T-helper 17 cell (primary cell): ENCODE measurements around the gene PDGFA. TPM values are rescaled to one million over a fixed set of nuclear protein-coding genes. Genes with fewer than 3 reads are reported as not detected.
"Not testable (repeated sequence)": the region's sequence is repeated elsewhere in the genome, so short reads cannot be mapped to it uniquely, and the experiment has no call there.

Experiments
- ATAC-seq: fragments of 150-1000 bp; cut with Tn5 transposase; 2 replicates; pipeline ENCODE4 v1.10.0; 2021; ENCODE audit warnings: mild to moderate bottlenecking, moderate library complexity
- DNase-seq, 3 donors: peaks; one replicate each; pipeline versions ENCODE4 v3.0.0 to v3.0.0-alpha.2; 2020 to 2021
- H3K9me3 ChIP-seq: one replicate; pipeline ENCODE4 v1.7.0; 2013; ENCODE audit warnings: low read length, mild to moderate bottlenecking; ENCODE audit not compliant: control insufficient read depth, poor library complexity, severe bottlenecking
- H3K27ac Mint-ChIP-seq: one replicate; pipeline ENCODE4 v1.8.0; 2022; ENCODE audit warnings: mild to moderate bottlenecking, moderate library complexity, mixed read lengths
- H3K27me3 Mint-ChIP-seq: one replicate; pipeline ENCODE4 v1.8.0; 2022; ENCODE audit warnings: mixed read lengths
- H3K36me3 Mint-ChIP-seq: one replicate; pipeline ENCODE4 v1.8.0; 2022; ENCODE audit warnings: low read depth, mixed read lengths
- H3K4me1 Mint-ChIP-seq: one replicate; pipeline ENCODE4 v1.8.0; 2022; ENCODE audit warnings: mild to moderate bottlenecking, mixed read lengths
- H3K4me3 Mint-ChIP-seq: one replicate; pipeline ENCODE4 v1.8.0; 2022; ENCODE audit warnings: mild to moderate bottlenecking, moderate library complexity, mixed read lengths
- total RNA-seq, 4 donors: library from RNA in 2 of 4; stranded (reverse) in 2 of 4; gene quantifications; one replicate each; pipeline ENCODE4 v1.2.3 and lab custom pipeline; 2022 to 2026

Gene PDGFA
- total RNA-seq, 2 donors from 2014 or later: 2.0 to 20.2 TPM

DNA sequence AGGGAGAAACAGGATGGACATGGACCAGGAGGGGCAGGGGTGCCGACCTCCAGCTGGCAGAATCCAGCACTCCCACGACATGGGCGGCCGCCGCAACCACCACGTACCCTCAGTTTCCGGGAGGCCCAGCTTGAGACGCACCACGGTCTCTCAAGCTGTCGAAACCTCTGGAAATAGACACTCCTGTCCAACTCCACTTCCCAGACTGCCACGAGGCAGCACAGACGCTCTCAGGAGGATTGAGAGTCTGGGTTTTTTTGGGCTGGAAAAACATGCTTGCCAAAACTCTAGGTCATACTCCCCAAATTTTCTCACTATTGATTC is 37.9 kb upstream of the PDGFA start:
- Mint-ChIP-seq H3K36me3 (no peaks in the 10 kb centered on the region), H3K27me3 (no peaks in the 10 kb centered on the region), H3K27ac (no peak overlapping the region), H3K4me1 (no peaks in the 10 kb centered on the region), H3K4me3 (no peak overlapping the region)
- no peaks in the 10 kb centered on the region for H3K9me3 ChIP-seq
- ATAC-seq (no peak), DNase-seq (no peak)

DNA sequence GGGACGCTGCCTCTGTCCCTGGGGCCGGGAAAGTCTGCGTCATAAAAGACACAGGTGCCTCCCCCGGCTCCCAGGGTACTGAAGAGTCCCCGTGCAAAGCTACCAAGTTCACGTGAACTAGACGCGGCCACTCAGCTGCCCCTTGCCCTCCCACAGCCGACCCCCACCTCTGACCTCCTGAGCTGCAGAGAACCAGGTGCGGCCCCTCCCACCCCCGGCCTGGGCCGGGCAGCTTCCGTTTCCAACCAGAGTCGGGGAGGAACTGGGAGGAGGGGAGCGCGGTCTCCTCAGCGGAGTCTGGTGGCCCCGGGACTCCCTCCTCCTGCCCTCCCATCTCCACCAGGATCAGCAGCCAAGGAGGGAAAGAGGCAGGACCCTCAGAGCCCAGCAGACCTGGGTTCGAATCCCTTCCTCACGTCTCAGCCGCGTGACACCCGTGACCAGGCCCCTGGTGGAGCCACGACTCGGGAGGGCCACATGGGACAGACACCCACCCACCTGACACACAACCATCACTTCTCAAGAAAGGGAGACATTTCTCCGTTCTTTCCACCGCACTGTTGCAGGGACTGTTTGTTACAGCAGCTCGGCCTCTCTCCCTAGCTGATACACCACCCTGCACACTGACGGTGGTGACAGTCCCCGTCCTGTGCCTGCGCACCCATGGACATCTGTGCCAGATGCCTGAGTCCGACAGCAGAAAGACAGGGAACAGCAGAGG is 37.4 kb upstream of the PDGFA start:
- H3K9me3 ChIP-seq: no peaks in the 10 kb centered on the region
- no peaks in the 10 kb centered on the region for H3K36me3 Mint-ChIP-seq
- DNase-seq (no peak), ATAC-seq (no peak)
- no peaks in the 10 kb centered on the region for H3K27me3 Mint-ChIP-seq
- H3K4me1 Mint-ChIP-seq: no peaks in the 10 kb centered on the region
- no peak overlapping the region for H3K27ac Mint-ChIP-seq
- H3K4me3 Mint-ChIP-seq: no peak overlapping the region

DNA sequence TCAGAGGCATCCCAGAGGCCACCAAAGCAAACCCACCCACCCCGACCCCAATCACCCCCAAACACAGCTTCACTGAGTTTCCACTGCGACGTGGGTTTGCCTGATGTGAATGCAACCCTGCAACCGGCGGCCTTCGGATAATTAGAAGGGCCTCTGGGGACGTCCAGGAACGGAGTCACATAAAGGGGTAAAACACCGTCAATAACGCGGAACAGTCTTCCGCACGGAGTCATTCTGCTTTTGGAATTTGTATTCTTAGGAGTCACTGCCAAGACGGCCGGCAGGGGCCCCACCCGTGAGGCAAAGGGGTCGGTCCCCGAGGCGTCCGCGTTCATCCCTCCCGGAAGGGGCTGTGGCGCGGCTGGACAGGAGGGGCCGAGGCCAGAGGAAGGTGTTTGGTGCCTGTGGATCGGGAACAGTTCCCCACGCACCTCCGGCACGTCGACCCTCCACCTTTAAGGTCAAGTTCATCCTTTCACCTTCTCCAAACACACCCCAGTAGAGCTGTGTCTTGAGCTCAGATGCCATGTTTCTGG is 36.7 kb upstream of the PDGFA start:
- no peak for DNase-seq
- no peak for ATAC-seq
- H3K36me3 Mint-ChIP-seq: no peaks in the 10 kb centered on the region
- H3K9me3 ChIP-seq: no peaks in the 10 kb centered on the region
- H3K4me3 Mint-ChIP-seq: no peak overlapping the region
- no peak overlapping the region for H3K27ac Mint-ChIP-seq
- no peaks in the 10 kb centered on the region for H3K4me1 Mint-ChIP-seq
- no peaks in the 10 kb centered on the region for H3K27me3 Mint-ChIP-seq

DNA sequence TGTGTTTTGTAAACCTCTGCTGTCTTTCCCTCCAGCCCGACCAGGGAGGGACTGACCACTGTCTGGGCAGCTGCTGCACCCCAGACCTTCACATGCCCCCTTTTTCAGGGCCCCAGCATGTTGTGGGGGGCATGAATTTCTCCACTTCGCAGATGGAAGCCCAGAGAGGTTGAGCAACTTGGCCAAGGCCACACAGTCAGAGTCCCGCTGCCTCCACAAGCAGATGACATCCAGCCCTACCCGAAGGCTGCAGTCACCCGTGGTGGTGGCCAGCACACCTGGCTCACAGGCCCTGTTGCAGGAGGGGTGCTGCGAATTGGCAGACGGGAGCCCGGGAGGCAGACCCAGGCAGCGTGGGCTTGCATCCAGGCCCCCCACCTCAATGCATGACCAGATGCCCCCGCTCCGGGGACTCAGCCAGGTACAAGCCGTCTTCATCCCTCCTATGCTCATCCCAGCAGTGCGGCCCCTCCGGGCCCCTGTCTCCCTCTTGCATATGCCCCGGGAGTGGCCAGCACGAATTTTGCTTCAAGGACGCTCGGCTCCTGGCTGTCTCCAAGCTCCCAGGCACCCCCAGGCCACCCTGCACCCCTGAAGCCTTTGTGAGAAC is 36.0 kb upstream of the PDGFA start:
- H3K4me3 Mint-ChIP-seq: no peak overlapping the region
- no peak overlapping the region for H3K27ac Mint-ChIP-seq
- ATAC-seq (no peak), DNase-seq (no peak)
- H3K36me3 Mint-ChIP-seq: no peaks in the 10 kb centered on the region
- H3K27me3 Mint-ChIP-seq: no peaks in the 10 kb centered on the region
- H3K4me1 Mint-ChIP-seq: no peaks in the 10 kb centered on the region
- no peaks in the 10 kb centered on the region for H3K9me3 ChIP-seq

DNA sequence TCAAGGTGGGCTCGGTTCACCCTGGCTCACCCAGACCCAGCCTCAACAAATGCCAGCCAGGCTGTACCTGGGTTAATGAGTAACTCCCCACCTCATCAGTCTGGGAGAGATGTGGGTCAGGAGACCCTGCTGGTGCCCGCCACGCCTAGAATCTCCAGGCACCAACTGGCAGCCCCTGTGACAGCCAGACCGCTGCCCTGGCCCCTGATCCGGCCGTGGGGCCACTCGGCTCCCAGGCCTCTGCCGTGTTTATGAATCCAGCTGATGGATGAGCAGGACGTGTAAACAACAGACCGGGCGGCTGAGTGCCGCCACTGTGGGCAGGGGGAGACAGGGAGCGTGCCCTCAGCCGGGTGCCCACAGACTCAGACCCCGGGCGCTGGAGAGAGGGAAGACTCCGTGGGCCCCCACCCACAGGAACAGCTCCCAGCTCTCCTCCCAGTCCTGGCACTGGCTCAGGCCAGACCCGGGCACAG is 34.0 kb upstream of the PDGFA start:
- no peak for DNase-seq
- H3K4me1 Mint-ChIP-seq: no peaks in the 10 kb centered on the region
- no peak overlapping the region for H3K4me3 Mint-ChIP-seq
- no peak overlapping the region for H3K27ac Mint-ChIP-seq
- H3K27me3 Mint-ChIP-seq: no peaks in the 10 kb centered on the region
- ATAC-seq: no peak
- no peaks in the 10 kb centered on the region for H3K9me3 ChIP-seq
- no peaks in the 10 kb centered on the region for H3K36me3 Mint-ChIP-seq

DNA sequence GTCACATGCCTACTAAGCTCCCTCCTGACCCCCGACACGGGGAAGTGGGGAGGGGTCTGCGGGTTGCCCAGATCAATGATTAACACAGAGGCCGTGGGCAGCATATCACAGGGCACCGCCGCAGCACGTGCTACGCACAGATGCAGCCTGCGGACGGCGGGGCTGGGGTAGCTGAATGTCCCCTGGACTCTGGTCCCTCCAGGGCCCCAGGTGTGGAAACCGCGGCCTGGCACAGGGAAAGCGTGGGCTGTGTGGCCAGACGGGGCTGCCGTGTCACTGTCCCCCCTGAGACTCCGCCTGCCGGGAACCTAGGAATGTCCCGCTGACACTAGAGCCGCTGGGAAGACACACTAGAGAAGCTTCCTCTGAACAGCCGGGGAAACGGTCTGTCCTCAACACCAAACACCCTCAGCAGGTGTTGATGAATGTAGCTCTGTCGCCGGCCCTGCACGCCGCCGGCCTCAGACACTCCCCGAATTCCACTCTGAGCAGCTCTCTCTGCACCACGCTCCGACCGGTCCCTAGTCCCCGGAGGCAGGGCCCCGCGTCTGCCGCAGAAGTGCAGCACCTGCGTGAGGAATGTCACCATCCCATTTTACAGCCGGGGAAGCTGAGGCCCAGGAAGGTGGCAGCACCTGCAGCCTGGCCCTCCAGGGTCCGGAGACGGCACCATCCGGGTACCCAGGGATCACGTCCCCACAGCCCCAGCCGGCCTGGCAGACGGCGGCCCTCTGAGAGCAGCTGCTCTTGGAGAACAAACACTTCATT is 33.4 kb upstream of the PDGFA start:
- H3K9me3 ChIP-seq: no peaks in the 10 kb centered on the region

DNA sequence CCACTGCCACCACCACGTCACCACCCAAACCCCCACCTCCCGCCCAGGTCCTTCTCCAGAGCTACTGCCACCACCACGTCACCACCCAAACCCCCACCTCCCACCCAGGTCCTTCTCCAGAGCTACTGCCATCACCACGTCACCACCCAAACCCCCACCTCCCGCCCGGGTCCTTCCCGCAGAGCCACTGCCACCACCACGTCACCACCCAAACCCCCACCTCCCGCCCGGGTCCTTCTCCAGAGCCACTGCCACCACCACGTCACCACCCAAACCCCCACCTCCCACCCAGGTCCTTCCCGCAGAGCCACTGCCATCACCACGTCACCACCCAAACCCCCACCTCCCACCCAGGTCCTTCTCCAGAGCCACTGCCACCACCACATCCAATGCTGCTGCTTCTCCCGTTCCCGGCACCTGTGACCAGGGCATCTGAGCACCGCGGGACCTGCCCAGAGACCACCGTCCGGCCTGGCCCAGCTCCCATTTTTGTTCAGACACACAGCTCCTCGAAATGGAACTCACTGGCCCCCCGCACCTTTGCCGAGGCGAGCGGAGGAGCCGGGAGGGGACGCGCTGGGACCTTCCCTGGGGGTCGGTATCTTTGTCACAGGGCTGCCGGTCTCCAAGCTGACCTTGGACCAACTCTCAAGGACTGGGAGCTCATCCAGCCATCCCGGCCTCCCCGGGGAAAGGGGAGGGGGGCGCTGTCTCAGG is 32.7 kb upstream of the PDGFA start:
- H3K27me3 Mint-ChIP-seq, H3K9me3 ChIP-seq, H3K36me3 Mint-ChIP-seq, DNase-seq, H3K27ac Mint-ChIP-seq, H3K4me1 Mint-ChIP-seq, ATAC-seq, H3K4me3 Mint-ChIP-seq: not testable (repeated sequence)

More for the DNA sequence above, 33.4 kb upstream of the PDGFA start:
- ATAC-seq (no peak), DNase-seq (no peak)
- Mint-ChIP-seq H3K27ac (no peak overlapping the region), H3K4me3 (no peak overlapping the region), H3K4me1 (no peaks in the 10 kb centered on the region), H3K27me3 (no peaks in the 10 kb centered on the region), H3K36me3 (no peaks in the 10 kb centered on the region)

DNA sequence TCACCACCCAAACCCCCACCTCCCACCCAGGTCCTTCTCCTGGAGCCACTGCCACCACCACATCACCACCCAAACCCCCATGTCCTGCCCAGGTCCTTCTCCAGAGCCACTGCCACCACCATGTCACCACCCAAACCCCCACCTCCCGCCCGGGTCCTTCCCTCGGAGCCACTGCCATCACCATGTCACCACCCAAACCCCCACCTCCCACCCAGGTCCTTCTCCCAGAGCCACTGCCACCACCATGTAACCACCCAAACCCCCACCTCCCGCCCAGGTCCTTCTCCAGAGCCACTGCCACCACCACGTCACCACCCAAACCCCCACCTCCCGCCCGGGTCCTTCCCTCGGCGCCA is 31.9 kb upstream of the PDGFA start:
- H3K9me3 ChIP-seq, ATAC-seq, H3K36me3 Mint-ChIP-seq, H3K4me1 Mint-ChIP-seq, H3K27ac Mint-ChIP-seq, H3K27me3 Mint-ChIP-seq, H3K4me3 Mint-ChIP-seq, DNase-seq: not testable (repeated sequence)

DNA sequence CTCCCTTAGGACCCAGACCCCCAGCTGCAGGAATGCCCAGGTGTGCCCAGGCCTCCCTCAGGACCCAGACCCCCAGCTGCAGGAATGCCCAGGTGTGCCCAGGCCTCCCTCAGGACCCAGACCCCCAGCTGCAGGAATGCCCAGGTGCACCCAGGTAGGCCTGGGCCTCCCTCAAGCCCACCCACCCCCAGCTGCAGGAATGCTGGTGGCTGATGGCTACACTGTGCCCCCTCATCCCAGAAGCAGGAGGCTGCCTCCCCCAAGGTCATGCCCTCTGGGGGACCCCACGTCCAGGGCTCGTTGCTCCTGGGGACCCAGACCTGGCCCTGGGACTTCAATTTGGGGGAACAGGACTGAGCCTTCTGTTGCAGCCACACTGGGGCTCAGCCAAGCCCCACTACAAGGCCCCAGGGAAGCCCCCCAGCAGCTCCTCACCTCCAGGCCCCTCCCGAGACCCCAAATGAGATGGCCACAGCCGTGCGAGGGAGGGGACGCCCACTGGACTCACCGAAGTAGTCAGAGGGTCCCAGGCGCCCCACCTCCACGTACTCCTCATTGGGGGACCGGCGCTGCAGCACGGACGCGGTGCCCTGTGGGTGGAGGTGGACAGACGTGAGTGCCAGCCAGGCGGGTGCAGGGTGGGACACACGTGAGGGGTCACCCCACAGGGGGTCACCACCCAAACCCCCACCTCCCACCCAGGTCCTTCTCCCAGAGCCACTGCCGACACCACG is 31.4 kb upstream of the PDGFA start:
- no peak for DNase-seq
- H3K27ac Mint-ChIP-seq: no peak overlapping the region
- no peak for ATAC-seq
- H3K4me3 Mint-ChIP-seq: no peak overlapping the region
- no peaks in the 10 kb centered on the region for H3K9me3 ChIP-seq
- no peaks in the 10 kb centered on the region for H3K4me1 Mint-ChIP-seq
- H3K27me3 Mint-ChIP-seq: no peaks in the 10 kb centered on the region
- H3K36me3 Mint-ChIP-seq: no peaks in the 10 kb centered on the region

DNA sequence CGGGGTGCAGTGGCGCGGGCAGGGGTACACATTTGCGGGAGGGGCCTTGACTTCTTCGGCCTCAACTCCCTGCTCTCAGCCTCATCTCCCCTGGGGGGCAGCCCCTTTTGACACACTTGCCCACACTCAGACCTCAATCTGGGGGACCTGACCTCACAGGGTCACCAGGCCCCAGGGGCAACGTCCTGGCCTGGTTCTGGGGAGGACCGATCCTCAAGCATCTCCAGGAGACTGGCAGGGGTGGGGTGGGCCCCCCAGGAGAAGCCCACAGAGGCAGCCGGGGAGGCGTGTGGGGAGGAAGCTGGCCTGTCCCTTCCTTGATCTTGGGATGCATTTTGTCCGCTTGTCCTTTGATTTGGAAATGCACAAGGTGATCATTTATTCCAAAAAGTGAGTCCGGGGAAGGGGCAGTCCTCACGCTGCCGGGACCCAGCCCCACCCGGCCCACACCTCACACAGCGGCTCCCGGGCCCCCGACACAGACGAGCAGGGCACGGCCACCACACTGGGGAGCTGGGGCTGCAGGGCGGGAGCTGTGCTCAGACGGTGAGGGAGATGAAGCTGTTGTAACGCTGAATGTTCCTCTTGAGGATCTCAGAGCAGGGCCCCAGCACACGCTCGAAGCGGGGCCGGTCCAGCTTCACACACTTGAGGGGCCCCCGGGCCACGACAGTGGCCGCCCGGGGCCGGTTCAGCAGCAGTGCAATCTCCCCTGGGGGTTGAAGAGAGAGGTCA is 30.4 kb upstream of the PDGFA start:
- H3K4me1 Mint-ChIP-seq: no peaks in the 10 kb centered on the region
- ATAC-seq (no peak), DNase-seq (no peak)
- H3K4me3 Mint-ChIP-seq: no peak overlapping the region
- H3K36me3 Mint-ChIP-seq: no peaks in the 10 kb centered on the region
- no peaks in the 10 kb centered on the region for H3K27me3 Mint-ChIP-seq
- H3K9me3 ChIP-seq: no peaks in the 10 kb centered on the region
- no peak overlapping the region for H3K27ac Mint-ChIP-seq

DNA sequence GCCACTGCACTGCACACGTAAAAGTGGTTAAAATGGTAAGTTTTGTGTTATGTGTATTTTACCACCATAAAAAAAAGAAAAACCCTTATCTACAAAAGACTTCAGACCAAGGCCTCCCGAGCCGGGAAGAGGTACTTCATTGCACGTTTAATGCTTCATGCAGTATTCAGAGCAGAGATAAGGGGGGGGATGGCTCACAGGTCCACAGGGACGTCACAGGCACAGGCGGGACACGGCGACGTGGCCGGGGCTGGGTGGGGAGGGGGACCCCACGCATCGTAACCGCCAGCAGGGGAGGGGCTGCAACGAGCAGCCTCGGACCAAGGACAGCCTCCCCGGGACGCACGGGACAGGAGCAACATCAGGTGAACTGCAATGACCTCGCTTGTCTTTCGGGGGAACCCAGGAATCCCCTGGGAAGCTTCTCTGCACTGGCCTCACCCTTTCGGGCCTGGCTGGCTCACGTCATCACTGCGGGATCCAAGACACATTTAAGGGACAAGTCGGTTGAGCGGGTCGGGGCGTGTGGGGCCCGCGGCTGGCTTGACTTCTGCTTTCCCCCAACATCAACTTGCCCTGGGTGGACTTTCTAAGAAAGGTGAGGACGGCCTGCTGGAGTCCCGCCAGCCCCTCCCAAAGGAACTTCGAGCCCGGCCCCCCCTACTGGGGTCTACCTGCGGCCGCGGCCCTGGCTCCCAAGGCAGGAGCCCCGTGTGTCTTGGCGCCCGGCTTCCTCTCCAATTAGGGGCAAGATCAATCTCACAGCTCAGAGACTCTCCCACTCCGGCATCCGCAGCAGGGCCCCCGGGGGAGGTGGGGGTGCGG is 29.6 kb upstream of the PDGFA start:
- DNase-seq (no peak), ATAC-seq (no peak)
- H3K9me3 ChIP-seq: no peaks in the 10 kb centered on the region
- Mint-ChIP-seq H3K36me3 (no peaks in the 10 kb centered on the region), H3K27ac (no peak overlapping the region), H3K4me1 (no peaks in the 10 kb centered on the region), H3K27me3 (no peaks in the 10 kb centered on the region), H3K4me3 (no peak overlapping the region)
